Stomach (tissue), 9 donors: Measurements from ENCODE around the gene MGME1. TPM values are rescaled to one million over a fixed set of nuclear protein-coding genes. Genes with fewer than 3 reads are reported as not detected.
A peak's percentile ranks its signal among the peaks of the same experiment; 100 is the strongest.

Experiments
- DNase-seq, 2 donors: peaks; one replicate each; pipeline versions ENCODE4 v3.0.0 to v3.0.0-alpha.2; 2013 to 2019
- H3K27ac ChIP-seq, 5 donors: fragments of 200-600 bp in 4 of 5; sonication (generic) in 4 of 5; one replicate each; pipeline ENCODE4 v1.5.1; 2013 to 2019; ENCODE audit warnings: mild to moderate bottlenecking in 1 of 5, moderate library complexity in 1 of 5
- H3K27me3 ChIP-seq, 3 donors: fragments of 200-600 bp; sonication (generic); one replicate each; pipeline ENCODE4 v1.5.1; 2017 to 2019; ENCODE audit warnings: mixed run types in 1 of 3
- H3K36me3 ChIP-seq, 4 donors: fragments of 200-600 bp; sonication (generic); 1 replicate in 3 of 4; 2 replicates in 1 of 4; pipeline ENCODE4 v1.5.1; 2016 to 2019
- H3K4me1 ChIP-seq, 4 donors: fragments of 200-600 bp; sonication (generic); one replicate each; pipeline ENCODE4 v1.5.1; 2016 to 2019
- H3K4me3 ChIP-seq, 4 donors: fragments of 200-600 bp; sonication (generic) in 3 of 4; one replicate each; pipeline ENCODE4 v1.5.1; 2016 to 2019; ENCODE audit warnings: mild to moderate bottlenecking in 1 of 4
- H3K9me3 ChIP-seq, 4 donors: fragments of 200-600 bp; sonication (generic); one replicate each; pipeline ENCODE4 v1.5.1; 2016 to 2019
- CTCF ChIP-seq, 7 experiments: fragments of 450-650 bp in 4 of 7; fragments of 200-600 bp in 3 of 7; sonication (generic) in 3 of 7; IDR thresholded peaks; one replicate each; pipeline ENCODE4 v1.5.1; 2016 to 2019; ENCODE audit warnings: antibody characterized with exemption in 7 of 7, control low read depth in 2 of 7, mild to moderate bottlenecking in 1 of 7
- EP300 ChIP-seq: sonication (generic); formaldehyde crosslinking; IDR thresholded peaks from one replicate; pipeline ENCODE4 v1.6.1; 2017; ENCODE audit warnings: antibody characterized with exemption
- POLR2A ChIP-seq, 4 donors: fragments of 450-650 bp; IDR thresholded peaks; one replicate each; pipeline ENCODE4 v1.6.1; 2016; ENCODE audit warnings: antibody characterized with exemption in 4 of 4, control low read depth in 2 of 4, mild to moderate bottlenecking in 1 of 4, moderate library complexity in 1 of 4
- POLR2AphosphoS5 ChIP-seq, 3 donors: sonication (generic); formaldehyde crosslinking; IDR thresholded peaks; one replicate each; pipeline ENCODE4 v1.6.1; 2016; ENCODE audit warnings: antibody characterized with exemption in 3 of 3
- WGBS, 5 donors: extraction: QIAGEN DNeasy Blood & Tissue Kit in 3 of 5; methylation state at CpG; one replicate each; pipeline versions ENCODE4 v1.1.5 to v1.1.7; 2013 to 2018; 5-methylcytosine and 5-hydroxymethylcytosine counted together
- intact Hi-C: fragments of 100-400 bp; cut with DNase I; formaldehyde crosslinking; loops from one replicate; pipeline ENCODE4 v1.15.1; 2023; ENCODE audit warnings: low total_unique reads
- polyA plus RNA-seq, 3 donors: library from polyadenylated mRNA; stranded (reverse); fragments of 200-250 nt; gene quantifications; one replicate each; pipeline ENCODE4 v1.2.3, GENCODE V29; 2013
- total RNA-seq, 5 donors: library from RNA; depleted of rRNA; stranded (reverse); fragments of >200 nt; gene quantifications; one replicate each; pipeline versions ENCODE4 v1.1.0 to v1.2.3, GENCODE V29; 2014 to 2016
- donor health status: healthy with polysubstance abuse.
- donor health status: Bipolar disorder and iron deficiency.
- donor health status: healthy.

MGME1 gene
- total and polyA plus RNA-seq, 8 donors: 2.3 to 19.1 (median 8.3) TPM

- intact Hi-C loops: no loop called here
- Histone ChIP-seq H3K36me3 (peaks cover 0 to 3% (median under 1%) of the 10 kb centered on the region in 4 donors), H3K27me3 (no peaks in the 10 kb centered on the region), H3K27ac (peak overlapping the region in 2 of 5 donors; percentile 5 to 76), H3K9me3 (peaks cover 0 to 5% (median 0%) of the 10 kb centered on the region in 4 donors), H3K4me3 (no peak overlapping the region), H3K4me1 (peaks cover 33 to 47% (median 41%) of the 10 kb centered on the region in 4 donors)
- 92 to 98% (median 95%) methylated on average over 3 of the region's 3 CpGs for WGBS, 5 donors
- DNase-seq: no peak
- no peak for TF ChIP-seq EP300
- TF ChIP-seq POLR2AphosphoS5 (IDR thresholded peaks at IDR 0.05): no peak
- no peak for TF ChIP-seq POLR2A (IDR thresholded peaks at IDR 0.05)
- no peak for TF ChIP-seq CTCF (IDR thresholded peaks at IDR 0.05)
Measured at GRCh38 chr20:17935186-17935585, 33.6 kb upstream of the MGME1 start.

- intact Hi-C loops: no loop called here
- peaks cover 0 to 5% (median 0%) of the 10 kb centered on the region in 4 donors for H3K9me3 ChIP-seq
- H3K27ac ChIP-seq: peak overlapping the region; percentile 28 to 78 (median 76)
- no peaks in the 10 kb centered on the region for H3K27me3 ChIP-seq
- no peak for TF ChIP-seq POLR2A (IDR thresholded peaks at IDR 0.05)
- no peak for TF ChIP-seq CTCF (IDR thresholded peaks at IDR 0.05)
- no peak for TF ChIP-seq EP300
- TF ChIP-seq POLR2AphosphoS5 (IDR thresholded peaks at IDR 0.05): no peak
- no peak for DNase-seq
- H3K4me1 ChIP-seq: peaks cover 33 to 50% (median 41%) of the 10 kb centered on the region in 4 donors
- H3K4me3 ChIP-seq: no peak overlapping the region
- peaks cover 0 to 9% (median 6%) of the 10 kb centered on the region in 4 donors for H3K36me3 ChIP-seq
- WGBS, 5 donors: 73 to 74% (median 73%) methylated on average over 9 of the region's 9 CpGs
Measured at GRCh38 chr20:17935761-17936160, 33.1 kb upstream of the MGME1 start.

GRCh38 chr20:17936286-17936760, 32.5 kb upstream of the MGME1 start:
- Histone ChIP-seq H3K36me3 (peaks cover 0 to 14% (median 12%) of the 10 kb centered on the region in 4 donors), H3K9me3 (peaks cover 0 to 3% (median 0%) of the 10 kb centered on the region in 4 donors), H3K27ac (peak overlapping the region; percentile 43 to 78 (median 76)), H3K4me3 (no peak overlapping the region), H3K4me1 (peaks cover 33 to 50% (median 41%) of the 10 kb centered on the region in 4 donors), H3K27me3 (no peaks in the 10 kb centered on the region)
- DNase-seq: no peak
- WGBS, 5 donors: 47 to 69% (median 64%) methylated on average over 8 of the region's 8 CpGs
- intact Hi-C loops: no loop called here
- no peak for TF ChIP-seq POLR2AphosphoS5 (IDR thresholded peaks at IDR 0.05)
- TF ChIP-seq CTCF (IDR thresholded peaks at IDR 0.05): no peak
- TF ChIP-seq POLR2A (IDR thresholded peaks at IDR 0.05): no peak
- no peak for TF ChIP-seq EP300

- 33 to 39% (median 36%) methylated on average over 19 of the region's 19 CpGs for WGBS, 5 donors
- no peak overlapping the region for H3K4me3 ChIP-seq
- TF ChIP-seq POLR2AphosphoS5 (IDR thresholded peaks at IDR 0.05) (peak in 1 of 3 donors; percentile 61), CTCF (IDR thresholded peaks at IDR 0.05) (no peak), EP300 (no peak), POLR2A (IDR thresholded peaks at IDR 0.05) (no peak)
- DNase-seq: peak; percentile 76 to 89
- no peaks in the 10 kb centered on the region for H3K27me3 ChIP-seq
- H3K36me3 ChIP-seq: peaks cover 3 to 22% (median 19%) of the 10 kb centered on the region in 4 donors
- no peaks in the 10 kb centered on the region for H3K9me3 ChIP-seq
- peaks cover 33 to 50% (median 41%) of the 10 kb centered on the region in 4 donors for H3K4me1 ChIP-seq
- intact Hi-C loops: no loop called here
- H3K27ac ChIP-seq: peak overlapping the region; percentile 43 to 78 (median 76)
Measured at GRCh38 chr20:17936761-17937732, 31.8 kb upstream of the MGME1 start.
